Measurements from ENCODE around the gene LHCGR.

GRCh38 chr2:48779019-48779716, 23.6 kb upstream of the LHCGR start:
- no peak for TF ChIP-seq REST (IDR thresholded peaks at IDR 0.05; ENCODE audit: insufficient read depth in 1 of 2, low read depth in 2 of 2, low read length in 2 of 2)
- TF ChIP-seq POLR2AphosphoS5 (IDR thresholded peaks at IDR 0.05; ENCODE audit: low read depth, low read length), result no peak
- TF ChIP-seq TAF1 (IDR thresholded peaks at IDR 0.05; ENCODE audit: borderline replicate concordance, insufficient read depth, low read length), result no peak

Measured in PFSK-1 (cell line).